Body of pancreas (tissue), 4 donors: ENCODE measurements around the gene RBBP9. TPM values are rescaled to one million over a fixed set of nuclear protein-coding genes. Genes with fewer than 3 reads are reported as not detected.
"Not testable (repeated sequence)": the region's sequence is repeated elsewhere in the genome, so short reads cannot be mapped to it uniquely, and the experiment has no call there.

Experiments used
- ATAC-seq: fragments of 150-250 bp; one replicate; pipeline ENCODE4 v1.9.1; 2016
- DNase-seq, 4 donors: peaks; one replicate each; pipeline ENCODE4 v3.0.0-alpha.2; 2019
- H3K27ac ChIP-seq, 4 donors: fragments of 200-600 bp; sonication (generic); 1 replicate in 3 of 4; 2 replicates in 1 of 4; pipeline versions ENCODE4 v1.5.1 to v1.6.1; 2016 to 2019; ENCODE audit warnings: mild to moderate bottlenecking in 1 of 4, mixed read lengths in 1 of 4, moderate library complexity in 1 of 4
- H3K27me3 ChIP-seq, 2 donors: fragments of 200-600 bp; sonication (generic); one replicate each; pipeline ENCODE4 v1.6.0; 2016; ENCODE audit warnings: mild to moderate bottlenecking in 1 of 2
- H3K36me3 ChIP-seq, 2 donors: fragments of 200-600 bp; sonication (generic); replicated peaks in 1 of 2; 2 replicates each; pipeline ENCODE4 v1.5.1; 2016; ENCODE audit warnings: low read depth in 2 of 2; ENCODE audit not compliant: insufficient read depth in 1 of 2
- H3K4me1 ChIP-seq: fragments of 200-600 bp; sonication (generic); one replicate; pipeline ENCODE4 v1.6.0; 2016
- H3K4me3 ChIP-seq, 2 donors: fragments of 200-600 bp; sonication (generic); 1 replicate in 1 of 2; 2 replicates in 1 of 2; pipeline ENCODE4 v1.5.1; 2016 to 2019
- H3K9me3 ChIP-seq, 3 donors: fragments of 200-600 bp; sonication (generic); 1 replicate in 2 of 3; 2 replicates in 1 of 3; pipeline ENCODE4 v1.5.1; 2016
- POLR2A ChIP-seq, 3 donors: fragments of 450-650 bp; IDR thresholded peaks; one replicate each; pipeline ENCODE4 v1.6.1; 2016; ENCODE audit warnings: antibody characterized with exemption in 3 of 3, mild to moderate bottlenecking in 2 of 3
- WGBS, 2 donors: methylation state at CpG; one replicate each; pipeline ENCODE4 v1.1.5; 2017; 5-methylcytosine and 5-hydroxymethylcytosine counted together
- intact Hi-C: fragments of 100-400 bp; cut with DNase I; formaldehyde crosslinking; loops from one replicate; pipeline ENCODE4 v1.15.1; 2023
- total RNA-seq, 2 donors: library from RNA; depleted of rRNA; stranded (reverse); fragments of >200 nt; gene quantifications; one replicate each; pipeline ENCODE4 v1.1.0, GENCODE V29; 2016
- TF ChIP-seq, protein P1 (sequence below), 7 experiments: fragments of 450-650 bp in 4 of 7; fragments of 200-600 bp in 3 of 7; sonication (generic) in 3 of 7; IDR thresholded peaks; one replicate each; pipeline ENCODE4 v1.5.1; 2016 to 2019; ENCODE audit warnings: antibody characterized with exemption in 7 of 7

Gene RBBP9
- total RNA-seq, 2 donors from 2014 or later: 6.6 to 8.3 TPM

- TF ChIP-seq POLR2A (IDR thresholded peaks at IDR 0.05): no peak
- TF ChIP-seq, protein P1, sequence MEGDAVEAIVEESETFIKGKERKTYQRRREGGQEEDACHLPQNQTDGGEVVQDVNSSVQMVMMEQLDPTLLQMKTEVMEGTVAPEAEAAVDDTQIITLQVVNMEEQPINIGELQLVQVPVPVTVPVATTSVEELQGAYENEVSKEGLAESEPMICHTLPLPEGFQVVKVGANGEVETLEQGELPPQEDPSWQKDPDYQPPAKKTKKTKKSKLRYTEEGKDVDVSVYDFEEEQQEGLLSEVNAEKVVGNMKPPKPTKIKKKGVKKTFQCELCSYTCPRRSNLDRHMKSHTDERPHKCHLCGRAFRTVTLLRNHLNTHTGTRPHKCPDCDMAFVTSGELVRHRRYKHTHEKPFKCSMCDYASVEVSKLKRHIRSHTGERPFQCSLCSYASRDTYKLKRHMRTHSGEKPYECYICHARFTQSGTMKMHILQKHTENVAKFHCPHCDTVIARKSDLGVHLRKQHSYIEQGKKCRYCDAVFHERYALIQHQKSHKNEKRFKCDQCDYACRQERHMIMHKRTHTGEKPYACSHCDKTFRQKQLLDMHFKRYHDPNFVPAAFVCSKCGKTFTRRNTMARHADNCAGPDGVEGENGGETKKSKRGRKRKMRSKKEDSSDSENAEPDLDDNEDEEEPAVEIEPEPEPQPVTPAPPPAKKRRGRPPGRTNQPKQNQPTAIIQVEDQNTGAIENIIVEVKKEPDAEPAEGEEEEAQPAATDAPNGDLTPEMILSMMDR (IDR thresholded peaks at IDR 0.05): no peak
- WGBS, 2 donors: 76 to 83% methylated on average over 2 of the region's 2 CpGs
- peaks cover 7 to 32% of the 10 kb centered on the region in 2 donors for H3K36me3 ChIP-seq
These were observed 26.0 kb upstream of the RBBP9 start for GRCh38 chr20:18523066-18523465.

GRCh38 chr20:18522066-18522465 lies 25.0 kb upstream of the RBBP9 start:
- H3K9me3 ChIP-seq, H3K4me3 ChIP-seq, H3K27me3 ChIP-seq, intact Hi-C loops, DNase-seq, ATAC-seq, H3K27ac ChIP-seq, H3K4me1 ChIP-seq: not testable (repeated sequence)
- peaks cover 0 to 23% of the 10 kb centered on the region in 2 donors for H3K36me3 ChIP-seq
- 88 to 94% methylated on average over 9 of the region's 9 CpGs for WGBS, 2 donors

More at GRCh38 chr20:18523066-18523465, 26.0 kb upstream of the RBBP9 start:
- Histone ChIP-seq H3K27ac (no peak overlapping the region), H3K9me3 (no peaks in the 10 kb centered on the region), H3K27me3 (no peaks in the 10 kb centered on the region), H3K4me3 (no peak overlapping the region), H3K4me1 (no peaks in the 10 kb centered on the region)
- DNase-seq (no peak), ATAC-seq (no peak)
- intact Hi-C loops: no loop called here

DNA sequence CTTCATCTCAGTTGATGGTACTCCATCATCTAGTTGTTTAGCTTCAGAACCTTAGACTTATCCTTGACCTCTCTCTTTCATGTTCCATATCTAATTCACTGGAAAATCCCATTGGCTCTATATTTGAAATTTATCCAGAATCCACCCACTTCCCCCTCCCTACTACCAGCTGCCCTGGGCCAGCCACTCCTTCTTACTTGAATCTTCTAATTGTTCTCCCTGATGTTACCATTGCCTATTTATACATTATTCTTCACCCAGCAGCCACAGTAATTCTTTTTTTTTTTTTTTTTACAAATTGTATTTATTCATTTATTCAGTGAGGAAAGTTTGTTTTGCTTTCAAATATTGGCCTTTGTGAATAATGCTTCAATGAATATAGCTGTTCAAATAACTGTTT lies 18.9 kb upstream of the RBBP9 start:
- intact Hi-C loops: no loop called here
- TF ChIP-seq POLR2A (IDR thresholded peaks at IDR 0.05): no peak
- TF ChIP-seq, protein P1 (IDR thresholded peaks at IDR 0.05): no peak
- ATAC-seq: no peak
- Histone ChIP-seq H3K4me1 (peaks cover 34% of the 10 kb centered on the region), H3K9me3 (no peaks in the 10 kb centered on the region), H3K27ac (no peak overlapping the region), H3K27me3 (no peaks in the 10 kb centered on the region), H3K4me3 (no peak overlapping the region), H3K36me3 (peaks cover 0 to 4% of the 10 kb centered on the region in 2 donors)
- DNase-seq: no peak

- no peak overlapping the region for H3K4me3 ChIP-seq
- no peak overlapping the region for H3K27ac ChIP-seq
- no peaks in the 10 kb centered on the region for H3K9me3 ChIP-seq
- intact Hi-C loops: no loop called here
- H3K4me1 ChIP-seq: peaks cover 52% of the 10 kb centered on the region
- no peaks in the 10 kb centered on the region for H3K27me3 ChIP-seq
- H3K36me3 ChIP-seq: peaks cover 0 to 6% of the 10 kb centered on the region in 2 donors
- no peak for TF ChIP-seq POLR2A (IDR thresholded peaks at IDR 0.05)
- TF ChIP-seq, protein P1 (IDR thresholded peaks at IDR 0.05): no peak
- 80 to 81% methylated on average over 4 to 5 of the region's 5 CpGs for WGBS, 2 donors
- DNase-seq: no peak
- no peak for ATAC-seq
These were observed 17.1 kb upstream of the RBBP9 start for GRCh38 chr20:18514127-18514526.

- ATAC-seq (no peak), DNase-seq (no peak)
- Histone ChIP-seq H3K27ac (no peak overlapping the region), H3K36me3 (peaks cover 0 to 6% of the 10 kb centered on the region in 2 donors), H3K4me1 (peaks cover 57% of the 10 kb centered on the region), H3K9me3 (no peaks in the 10 kb centered on the region), H3K4me3 (no peak overlapping the region), H3K27me3 (no peaks in the 10 kb centered on the region)
- intact Hi-C loops: no loop called here
- WGBS, 2 donors: 81 to 86% methylated on average over 7 of the region's 7 CpGs
- TF ChIP-seq, protein P1 (IDR thresholded peaks at IDR 0.05): no peak
- no peak for TF ChIP-seq POLR2A (IDR thresholded peaks at IDR 0.05)
These were observed 16.2 kb upstream of the RBBP9 start for GRCh38 chr20:18513208-18513607.
